ENCODE data around the gene C6orf136.

The C6orf136 gene

DNA sequence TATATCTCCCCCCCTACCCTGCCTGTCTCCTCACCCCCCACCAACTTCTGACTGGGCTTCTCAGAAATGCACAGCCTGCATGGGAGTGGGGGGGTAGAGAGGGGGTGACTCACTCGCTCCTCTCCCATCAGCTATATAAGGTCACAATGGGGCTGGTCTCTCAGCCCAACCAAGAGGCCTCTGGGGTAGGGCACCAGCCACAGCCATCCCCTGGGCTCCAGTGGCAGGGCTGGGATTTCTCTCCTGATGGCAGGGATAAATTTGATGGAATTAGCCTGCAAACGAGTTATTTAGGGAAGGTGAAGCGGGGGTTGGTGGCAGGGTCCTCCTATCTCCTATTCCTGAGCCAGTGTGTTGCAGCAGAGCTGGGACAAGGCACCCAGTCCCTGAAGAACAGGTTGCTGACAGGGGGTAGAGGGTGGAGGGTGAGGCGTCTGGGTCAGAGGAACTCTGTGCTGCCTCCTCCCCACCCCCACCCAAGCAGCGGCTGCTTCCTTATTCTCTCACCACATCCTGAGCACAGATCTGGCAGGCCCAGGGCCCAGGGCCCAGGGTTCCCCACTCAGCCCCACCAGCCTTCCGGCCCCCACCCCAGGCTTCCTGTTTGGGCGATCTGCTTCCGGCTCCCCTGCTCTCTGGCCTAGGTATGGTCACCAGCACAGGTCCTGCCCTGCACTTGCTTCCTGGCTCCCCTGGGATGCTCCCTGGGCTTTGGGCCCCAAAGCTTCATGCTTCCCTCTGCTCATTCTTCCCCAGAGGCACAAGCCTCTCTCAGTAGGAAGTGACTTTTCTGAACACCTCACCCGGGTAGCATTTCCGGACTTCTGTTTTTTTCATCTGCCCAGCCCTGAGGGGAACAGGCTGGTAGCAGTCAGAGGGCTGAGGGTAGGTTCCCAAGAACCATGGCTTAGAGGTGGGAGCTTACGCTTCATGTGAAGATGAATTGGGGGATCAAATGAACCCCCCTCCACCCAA is 35.5 kb downstream of the C6orf136 start:
- DNase-seq (ENCODE audit: low spot score) = peak; percentile 85
- TF ChIP-seq, protein P1, sequence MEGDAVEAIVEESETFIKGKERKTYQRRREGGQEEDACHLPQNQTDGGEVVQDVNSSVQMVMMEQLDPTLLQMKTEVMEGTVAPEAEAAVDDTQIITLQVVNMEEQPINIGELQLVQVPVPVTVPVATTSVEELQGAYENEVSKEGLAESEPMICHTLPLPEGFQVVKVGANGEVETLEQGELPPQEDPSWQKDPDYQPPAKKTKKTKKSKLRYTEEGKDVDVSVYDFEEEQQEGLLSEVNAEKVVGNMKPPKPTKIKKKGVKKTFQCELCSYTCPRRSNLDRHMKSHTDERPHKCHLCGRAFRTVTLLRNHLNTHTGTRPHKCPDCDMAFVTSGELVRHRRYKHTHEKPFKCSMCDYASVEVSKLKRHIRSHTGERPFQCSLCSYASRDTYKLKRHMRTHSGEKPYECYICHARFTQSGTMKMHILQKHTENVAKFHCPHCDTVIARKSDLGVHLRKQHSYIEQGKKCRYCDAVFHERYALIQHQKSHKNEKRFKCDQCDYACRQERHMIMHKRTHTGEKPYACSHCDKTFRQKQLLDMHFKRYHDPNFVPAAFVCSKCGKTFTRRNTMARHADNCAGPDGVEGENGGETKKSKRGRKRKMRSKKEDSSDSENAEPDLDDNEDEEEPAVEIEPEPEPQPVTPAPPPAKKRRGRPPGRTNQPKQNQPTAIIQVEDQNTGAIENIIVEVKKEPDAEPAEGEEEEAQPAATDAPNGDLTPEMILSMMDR (IDR thresholded peaks at IDR 0.05; ENCODE audit: extremely low read depth, missing control alignments) = no peak

DNA sequence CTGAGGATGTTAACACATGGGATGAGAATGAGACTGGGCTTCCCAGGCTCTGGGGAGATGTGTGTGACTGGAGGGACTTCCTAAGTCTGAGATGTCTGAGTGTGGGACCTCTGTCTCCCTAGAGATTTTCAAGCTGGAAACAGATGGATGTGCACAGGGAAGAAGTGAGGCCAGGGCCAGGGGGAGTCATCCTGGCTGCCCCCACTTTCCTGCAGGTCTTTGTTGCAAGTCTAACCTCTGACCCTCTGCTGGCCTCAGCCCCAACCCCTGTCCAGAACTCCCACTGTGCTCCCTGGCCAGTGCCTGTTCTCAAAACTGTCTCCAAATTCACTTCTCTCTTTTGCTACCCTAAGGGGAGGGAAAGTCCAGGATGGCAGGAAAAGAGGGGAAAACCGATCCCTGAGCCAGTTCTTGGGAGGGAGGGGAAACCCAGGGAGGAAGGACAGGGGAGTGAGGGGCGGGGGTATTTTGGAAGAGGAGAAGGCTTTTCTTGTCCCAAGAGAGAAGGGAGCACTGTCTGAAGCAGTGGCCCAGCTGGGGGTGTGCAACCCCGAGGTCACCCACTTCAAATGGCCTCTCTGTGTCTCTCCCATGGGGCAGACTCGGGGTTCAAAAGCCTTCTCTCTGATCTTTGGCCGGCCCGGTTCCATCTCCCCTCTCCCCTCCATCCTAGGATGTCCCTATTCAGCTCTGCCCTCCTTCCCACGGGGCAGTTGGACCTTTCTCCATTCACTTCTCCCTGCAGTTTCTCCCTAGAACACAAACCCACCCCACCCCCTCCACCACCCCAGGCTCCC is 36.4 kb downstream of the C6orf136 start:
- TF ChIP-seq, protein P1 (IDR thresholded peaks at IDR 0.05; ENCODE audit: extremely low read depth, missing control alignments) = no peak
- DNase-seq (ENCODE audit: low spot score) = no peak

DNA sequence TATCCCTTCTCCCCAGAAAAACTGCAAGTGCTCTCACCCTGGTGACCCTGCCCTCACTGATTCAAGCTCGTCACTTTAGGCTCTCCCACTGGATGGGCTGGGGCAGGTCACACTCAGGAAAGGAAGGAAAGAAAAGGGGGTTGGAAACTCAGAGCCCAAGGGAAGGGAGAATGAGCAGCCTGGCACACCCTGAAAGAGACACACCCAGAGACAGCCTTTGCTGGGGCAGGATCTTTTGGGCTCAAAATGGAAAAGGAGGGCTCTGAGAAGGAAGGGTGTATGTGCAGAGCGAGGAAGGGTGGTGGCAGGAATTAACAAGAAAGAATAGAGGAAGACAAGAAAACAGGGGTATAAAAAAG is 37.0 kb downstream of the C6orf136 start:
- DNase-seq (ENCODE audit: low spot score) = no peak
- TF ChIP-seq, protein P1 (IDR thresholded peaks at IDR 0.05; ENCODE audit: extremely low read depth, missing control alignments) = no peak

DNA sequence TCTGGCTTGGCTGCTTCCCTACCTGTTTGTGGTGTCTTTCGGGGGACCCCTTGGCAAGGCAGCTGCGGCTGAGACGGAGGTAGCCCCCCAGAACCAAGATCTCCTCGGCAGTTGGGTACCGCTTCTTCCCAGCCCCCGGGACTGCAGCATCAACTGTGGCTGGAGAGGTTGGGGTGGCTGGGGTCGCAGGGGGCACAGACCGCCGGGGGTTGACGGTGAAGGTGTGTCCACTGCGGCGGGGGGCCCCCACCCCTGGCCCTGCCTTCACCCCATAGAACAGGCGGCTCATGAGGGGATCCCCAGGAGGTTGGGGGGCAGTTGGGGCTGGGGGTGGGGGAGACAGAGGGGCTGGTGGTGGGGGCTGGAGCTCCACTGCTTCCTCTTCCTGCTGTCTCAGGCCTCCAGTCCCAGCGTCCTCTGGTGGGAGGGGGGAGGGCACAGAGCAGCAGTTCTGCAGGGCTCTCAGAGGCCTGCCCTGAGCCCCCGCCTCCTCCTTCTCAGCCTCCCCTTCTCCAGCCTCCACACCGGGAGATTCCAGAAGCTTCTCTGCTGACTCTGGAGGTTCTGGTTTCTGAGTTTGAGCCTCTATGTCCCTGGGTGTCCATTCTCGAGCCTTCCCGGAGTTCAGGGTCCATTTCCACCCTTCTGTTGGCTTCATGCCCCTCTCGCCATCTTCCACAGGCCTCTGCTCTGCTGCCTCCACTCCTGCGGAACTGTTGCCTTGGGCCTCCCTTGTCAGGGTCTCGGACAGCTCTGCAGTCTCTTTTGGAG is 37.6 kb downstream of the C6orf136 start:
- DNase-seq (ENCODE audit: low spot score) = peak; percentile 59
- TF ChIP-seq, protein P1 (IDR thresholded peaks at IDR 0.05; ENCODE audit: extremely low read depth, missing control alignments) = no peak

DNA sequence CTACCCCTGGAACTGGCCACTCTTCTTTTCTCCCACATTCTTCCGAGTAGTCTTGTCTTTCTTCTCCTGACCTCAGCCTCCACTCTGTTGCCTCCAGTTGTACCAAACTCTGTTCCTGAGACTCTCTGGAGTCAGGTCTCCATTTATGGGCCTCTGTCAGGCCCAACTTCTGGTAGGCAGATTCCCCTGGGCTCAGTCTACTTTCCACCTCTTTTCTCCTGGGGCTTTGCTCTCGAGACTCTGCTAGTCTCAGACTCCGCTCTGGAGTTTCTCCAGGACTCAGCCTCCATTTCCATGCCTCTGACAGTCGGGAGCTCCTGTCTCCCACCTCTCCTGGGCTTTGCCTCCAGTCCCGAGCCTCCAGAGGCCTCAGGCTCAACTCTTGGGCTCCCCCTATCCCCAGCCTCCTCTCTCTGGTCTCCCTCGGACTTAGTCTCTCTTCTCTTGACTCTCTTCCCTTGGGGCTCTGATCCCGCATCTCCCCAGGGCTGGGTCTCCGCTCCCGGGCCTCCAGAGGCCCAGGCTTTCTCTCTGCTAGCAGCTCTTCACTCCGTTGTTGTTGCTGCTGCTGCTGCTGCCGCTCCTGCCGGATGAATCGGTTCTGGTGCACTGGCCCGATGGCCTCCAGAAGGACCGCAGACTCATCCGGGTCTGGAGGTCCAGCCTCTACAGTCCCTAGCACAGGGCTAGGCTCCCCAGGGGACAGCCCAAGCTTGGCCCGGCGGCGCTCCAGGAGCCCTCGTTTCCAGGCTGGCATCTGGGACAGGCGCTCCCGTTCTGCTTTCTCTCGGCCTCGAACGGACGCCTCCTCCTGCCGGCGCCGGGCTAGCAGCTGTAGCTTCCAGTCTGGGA is 38.5 kb downstream of the C6orf136 start:
- DNase-seq (ENCODE audit: low spot score) = no peak
- TF ChIP-seq, protein P1 (IDR thresholded peaks at IDR 0.05; ENCODE audit: extremely low read depth, missing control alignments) = peak; percentile 23

DNA sequence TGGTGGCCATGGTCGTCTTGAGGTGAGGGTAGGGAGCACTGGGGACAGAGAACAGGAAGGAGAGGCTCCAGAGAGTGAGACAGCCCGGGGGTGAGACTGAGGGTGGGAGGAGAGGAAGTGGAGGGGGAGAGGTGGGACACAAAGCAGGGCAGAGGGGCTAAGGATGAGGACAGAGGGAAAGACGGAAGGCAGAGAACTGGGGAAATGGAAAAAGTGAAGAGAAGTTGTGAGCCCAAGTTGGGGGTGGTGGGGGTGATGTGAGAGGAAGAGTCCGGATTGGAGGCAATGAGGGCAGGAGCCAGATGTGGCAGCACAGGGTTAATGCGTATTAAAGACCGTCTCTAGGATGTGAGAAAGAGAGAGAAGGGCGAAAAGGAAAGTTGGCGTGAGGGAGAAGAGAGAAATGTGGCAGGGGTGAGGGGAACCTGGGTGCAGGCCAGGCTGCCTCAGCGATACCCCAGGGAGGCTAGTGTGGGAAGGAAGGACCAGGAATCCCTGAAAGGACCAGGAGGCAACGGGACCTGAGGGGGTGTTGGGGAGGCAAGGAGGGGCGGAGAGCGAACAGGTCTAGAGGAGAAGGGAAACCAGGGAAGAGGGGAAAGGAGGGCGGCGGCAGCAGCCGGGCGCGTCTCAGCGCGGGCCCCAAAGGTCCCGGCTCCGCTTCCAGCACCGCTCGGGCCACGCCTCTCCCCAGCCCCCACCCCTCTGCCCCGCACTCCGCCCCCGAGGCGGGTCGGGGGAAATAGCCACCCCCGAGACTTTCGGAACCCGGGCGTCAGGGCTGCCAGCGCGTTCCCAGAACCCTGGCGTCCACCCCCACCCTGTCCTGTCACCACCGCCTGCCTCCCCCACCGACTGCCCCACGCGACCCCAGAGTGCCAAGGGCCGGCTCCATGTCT is 39.3 kb downstream of the C6orf136 start, which contains the start of gene PPP1R18:
Gene PPP1R18 (minus strand): TSS at position 637 of the 899 bp plus-strand sequence. CDS start 627 bp downstream, at position 10.
- DNase-seq (ENCODE audit: low spot score) = peak; percentile 84
- TF ChIP-seq, protein P1 (IDR thresholded peaks at IDR 0.05; ENCODE audit: extremely low read depth, missing control alignments) = no peak

Data from GM20000 (cell line).